GM18858 (cell line): ENCODE data around the gene OTOG.

Experiments
- ATAC-seq: cut with Tn5 transposase; IDR thresholded peaks from one replicate; pipeline ENCODE4 v1.9.1; 2021; ENCODE audit not compliant: unreplicated experiment

OTOG gene

GRCh38 chr11:17646451-17647145 is 99.5 kb downstream of the OTOG start:
- no peak for ATAC-seq

- ATAC-seq: no peak
Observed at GRCh38 chr11:17648528-17648927, 101.5 kb downstream of the OTOG start.

- ATAC-seq: no peak
Observed at GRCh38 chr11:17649261-17649660, 102.2 kb downstream of the OTOG start.

- no peak for ATAC-seq
Observed at GRCh38 chr11:17649696-17650095, 102.6 kb downstream of the OTOG start.

GRCh38 chr11:17650127-17650911 is 103.3 kb downstream of the OTOG start:
- ATAC-seq: no peak

GRCh38 chr11:17651061-17651460 is 104.0 kb downstream of the OTOG start:
- no peak for ATAC-seq

GRCh38 chr11:17651681-17652080 is 104.6 kb downstream of the OTOG start:
- ATAC-seq: no peak

GRCh38 chr11:17652556-17652955 is 105.5 kb downstream of the OTOG start:
- no peak for ATAC-seq

GRCh38 chr11:17653611-17654010 is 106.6 kb downstream of the OTOG start:
- ATAC-seq: no peak

- no peak for ATAC-seq
Observed at GRCh38 chr11:17655682-17656081, 108.6 kb downstream of the OTOG start.

GRCh38 chr11:17658211-17658610 is 111.2 kb downstream of the OTOG start:
- no peak for ATAC-seq

- ATAC-seq: no peak
Observed at GRCh38 chr11:17668166-17668565, 121.1 kb downstream of the OTOG start.

GRCh38 chr11:17672469-17672868 is 125.4 kb downstream of the OTOG start:
- ATAC-seq: no peak

- no peak for ATAC-seq
Observed at GRCh38 chr11:17673951-17674350, 126.9 kb downstream of the OTOG start.

- no peak for ATAC-seq
Observed at GRCh38 chr11:17682848-17683247, 135.8 kb downstream of the OTOG start.

GRCh38 chr11:17683377-17684161 is 136.5 kb downstream of the OTOG start:
- ATAC-seq: no peak

GRCh38 chr11:17684550-17684949 is 137.5 kb downstream of the OTOG start:
- no peak for ATAC-seq

GRCh38 chr11:17686231-17686980 is 139.3 kb downstream of the OTOG start:
- no peak for ATAC-seq

GRCh38 chr11:17687946-17688670 is 141.0 kb downstream of the OTOG start:
- ATAC-seq: no peak

- no peak for ATAC-seq
Observed at GRCh38 chr11:17691550-17691949, 144.5 kb downstream of the OTOG start.
